ENCODE results near the gene METTL2A.
"Not testable (repeated sequence)": the region's sequence is repeated elsewhere in the genome, so short reads cannot be mapped to it uniquely, and the experiment has no call there.

METTL2A gene, protein sequence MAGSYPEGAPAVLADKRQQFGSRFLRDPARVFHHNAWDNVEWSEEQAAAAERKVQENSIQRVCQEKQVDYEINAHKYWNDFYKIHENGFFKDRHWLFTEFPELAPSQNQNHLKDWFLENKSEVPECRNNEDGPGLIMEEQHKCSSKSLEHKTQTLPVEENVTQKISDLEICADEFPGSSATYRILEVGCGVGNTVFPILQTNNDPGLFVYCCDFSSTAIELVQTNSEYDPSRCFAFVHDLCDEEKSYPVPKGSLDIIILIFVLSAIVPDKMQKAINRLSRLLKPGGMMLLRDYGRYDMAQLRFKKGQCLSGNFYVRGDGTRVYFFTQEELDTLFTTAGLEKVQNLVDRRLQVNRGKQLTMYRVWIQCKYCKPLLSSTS

DNA sequence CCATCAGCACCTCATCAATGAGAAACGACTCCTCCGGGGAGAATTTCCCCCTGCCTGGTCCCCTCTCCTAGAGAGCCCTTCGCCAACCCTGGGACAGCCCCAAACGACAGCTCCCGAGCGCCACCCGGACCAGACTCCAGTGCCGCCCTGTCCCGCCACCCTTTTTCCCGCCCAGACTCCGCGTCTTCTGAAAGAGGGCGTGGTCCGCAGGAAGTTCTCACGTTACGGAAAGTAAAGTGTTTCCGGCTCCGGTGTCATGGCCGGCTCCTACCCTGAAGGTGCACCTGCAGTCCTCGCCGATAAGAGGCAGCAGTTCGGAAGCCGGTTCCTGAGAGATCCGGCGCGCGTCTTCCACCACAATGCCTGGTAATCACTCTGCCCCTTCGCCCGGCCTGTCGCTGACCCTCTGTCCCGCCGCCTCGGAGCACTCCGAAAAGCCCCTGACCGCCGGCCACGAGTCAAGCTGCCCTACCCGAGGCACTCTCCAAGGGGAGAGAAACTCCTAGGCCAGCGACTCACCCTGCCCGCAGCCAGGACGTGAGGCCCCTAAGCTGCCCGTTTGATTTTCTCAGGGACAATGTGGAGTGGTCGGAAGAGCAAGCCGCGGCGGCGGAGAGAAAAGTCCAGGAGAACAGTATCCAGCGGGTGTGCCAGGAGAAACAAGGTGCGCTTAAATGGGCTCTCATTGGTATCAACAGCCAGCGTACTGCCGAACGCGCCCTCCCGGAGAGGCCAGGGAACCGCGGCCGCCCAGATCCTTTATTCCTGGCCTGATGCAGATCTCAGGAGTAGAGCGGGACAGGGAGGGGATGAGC lies at the start of gene METTL2A:
Gene METTL2A (plus strand): TSS at position 251 of the 815 bp plus-strand sequence. CDS start 6 bp downstream, at position 257.
- DNase-seq, result peak; percentile 85 to 86

DNA sequence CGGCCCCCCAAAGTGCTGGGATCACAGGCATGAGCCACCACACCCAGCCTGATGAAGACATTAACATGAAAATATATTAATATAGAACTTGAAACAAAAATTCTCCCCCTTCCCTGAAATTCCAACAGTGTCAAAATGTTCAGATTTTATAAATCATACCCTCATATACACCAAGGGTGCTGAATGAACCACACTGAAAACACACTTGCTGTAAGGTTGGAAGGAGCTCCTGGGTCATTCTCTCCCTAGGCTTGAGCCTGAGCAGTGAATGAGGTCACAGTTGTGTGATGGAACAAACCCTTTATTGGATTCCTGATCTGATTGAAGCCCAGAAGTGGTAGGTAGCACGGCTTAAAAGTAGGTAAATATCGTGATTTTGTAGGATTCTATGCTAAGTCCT lies 43.4 kb upstream of the METTL2A start, which contains the start of gene EFCAB3:
Gene EFCAB3 (plus strand): TSS at position 301 of the 400 bp plus-strand sequence. CDS start 2,427 bp downstream, outside the sequence.
- no peak for DNase-seq

DNA sequence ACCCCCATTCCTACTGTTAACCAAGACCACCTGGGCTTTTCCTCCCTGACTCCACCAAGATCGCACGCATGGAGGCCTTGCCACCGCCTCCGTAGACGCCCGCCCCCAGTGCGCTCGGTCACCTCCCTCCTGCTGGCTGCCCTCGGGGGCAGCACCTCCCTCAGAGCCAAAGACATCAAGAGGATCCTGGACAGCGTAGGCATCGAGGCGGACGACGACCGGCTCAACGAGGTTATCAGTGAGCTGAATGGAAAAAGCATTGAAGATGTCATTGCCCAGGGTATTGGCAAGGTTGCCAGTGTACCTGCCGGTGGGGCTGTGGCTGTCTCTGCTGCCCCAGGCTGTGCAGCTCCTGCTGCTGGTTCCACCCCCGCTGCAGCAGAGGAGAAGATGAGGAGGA lies 42.1 kb upstream of the METTL2A start:
- no peak for DNase-seq

DNA sequence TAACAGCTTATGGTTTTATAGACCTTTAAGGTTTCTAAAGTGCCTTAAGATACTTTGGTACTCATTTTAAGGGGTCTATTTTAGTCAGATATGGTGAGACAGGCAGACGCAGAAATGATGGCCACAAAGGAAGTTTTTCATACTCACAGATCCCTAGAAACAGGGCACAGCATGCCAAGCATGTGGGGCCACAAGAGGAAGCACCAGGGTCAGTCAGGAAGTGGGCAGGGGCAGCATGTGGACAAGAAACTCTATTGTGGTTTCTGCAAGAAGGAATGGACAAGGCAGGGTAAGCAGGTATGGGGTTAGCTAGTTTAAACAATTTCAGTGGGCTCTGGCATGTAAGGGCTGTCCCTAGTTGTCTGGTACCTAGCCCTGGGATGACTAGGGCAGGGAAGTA lies 34.8 kb upstream of the METTL2A start:
- no peak for DNase-seq

DNA sequence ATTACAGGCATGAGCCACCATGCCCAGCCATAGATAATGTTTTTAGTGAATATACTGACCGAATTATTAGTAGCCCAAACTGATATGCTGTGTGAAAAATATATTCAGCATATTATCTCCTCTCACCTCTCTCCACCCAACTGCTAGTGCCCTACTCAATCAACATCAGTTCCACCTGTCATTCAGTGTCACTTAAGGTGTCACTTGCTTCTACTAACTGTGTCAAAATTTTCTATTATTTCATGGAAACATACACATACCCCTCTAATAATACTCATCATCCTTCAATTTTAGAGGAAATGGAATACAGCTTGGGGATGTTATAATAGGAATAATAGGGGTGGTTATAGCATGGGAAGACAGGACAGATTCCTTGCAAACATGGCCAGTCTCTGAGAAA lies 30.8 kb upstream of the METTL2A start:
- no peak for DNase-seq

DNA sequence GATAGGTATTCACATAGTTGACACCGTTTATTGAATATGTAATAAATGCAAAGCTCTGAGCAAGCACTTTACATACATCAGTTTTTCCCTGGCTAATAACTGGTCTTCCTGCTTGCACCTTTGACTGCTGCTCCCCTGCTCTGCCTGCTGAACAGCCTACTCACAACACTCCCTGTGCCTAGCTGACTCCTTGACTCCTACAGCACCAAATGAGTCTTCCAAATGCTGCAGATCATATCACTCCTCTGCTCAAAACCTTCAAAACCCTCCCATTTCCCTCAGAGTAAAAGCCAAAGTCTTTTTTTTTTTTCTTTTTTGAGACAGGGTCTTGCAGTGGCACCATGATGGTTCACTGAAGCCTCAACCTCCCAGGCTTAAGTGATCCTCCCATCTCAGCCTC lies 24.8 kb upstream of the METTL2A start:
- no peak for DNase-seq

DNA sequence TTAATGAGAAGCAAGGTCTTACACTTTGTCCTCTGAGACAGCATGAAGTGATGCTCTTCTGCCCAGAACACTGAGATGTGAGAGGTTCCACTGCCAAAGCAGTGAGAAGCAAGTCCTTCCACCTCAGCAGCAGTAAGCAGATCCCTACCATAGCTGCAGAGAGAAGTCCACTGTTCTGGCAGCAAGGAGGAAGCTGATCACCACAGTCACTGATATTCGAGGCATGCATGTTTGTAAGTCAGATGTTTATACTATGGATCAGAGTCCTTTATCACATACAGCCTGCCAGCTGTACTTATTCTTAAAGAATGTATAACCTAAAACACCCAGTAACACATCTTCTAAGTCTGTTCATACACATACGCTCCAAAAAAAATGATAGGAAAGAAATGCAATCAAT lies 18.2 kb upstream of the METTL2A start:
- no peak for DNase-seq

DNA sequence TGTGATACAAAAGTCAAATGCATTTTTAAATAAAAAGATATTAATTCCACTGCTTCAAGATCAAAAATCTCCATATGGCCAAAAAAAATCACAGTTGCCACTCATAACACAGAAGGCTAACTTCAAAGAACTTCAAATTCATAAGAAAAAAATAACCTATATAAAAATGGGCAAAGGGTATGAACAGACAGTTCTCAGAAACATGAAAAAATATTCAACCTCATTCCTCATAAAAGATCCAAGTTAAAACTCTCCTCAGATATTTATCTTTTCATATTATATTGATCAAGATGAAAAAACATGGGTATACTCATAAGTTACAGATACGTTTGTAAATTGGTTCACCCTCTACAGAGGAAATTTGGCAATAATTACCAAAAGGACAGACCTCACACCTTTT lies 10.6 kb upstream of the METTL2A start:
- DNase-seq, result not testable (repeated sequence)

DNA sequence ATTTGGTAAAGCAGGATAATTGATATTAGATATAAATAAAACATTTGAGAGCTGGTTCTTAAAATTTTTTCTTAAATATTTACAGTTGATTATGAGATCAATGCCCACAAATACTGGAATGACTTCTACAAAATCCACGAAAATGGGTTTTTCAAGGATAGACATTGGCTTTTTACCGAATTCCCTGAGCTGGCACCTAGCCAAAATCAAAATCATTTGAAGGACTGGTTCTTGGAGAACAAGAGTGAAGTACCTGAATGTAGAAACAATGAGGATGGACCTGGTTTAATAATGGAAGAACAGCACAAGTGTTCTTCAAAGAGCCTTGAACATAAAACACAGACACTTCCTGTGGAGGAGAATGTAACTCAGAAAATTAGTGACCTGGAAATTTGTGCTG lies 2.5 kb downstream of the METTL2A start:
- DNase-seq, result not testable (repeated sequence)

DNA sequence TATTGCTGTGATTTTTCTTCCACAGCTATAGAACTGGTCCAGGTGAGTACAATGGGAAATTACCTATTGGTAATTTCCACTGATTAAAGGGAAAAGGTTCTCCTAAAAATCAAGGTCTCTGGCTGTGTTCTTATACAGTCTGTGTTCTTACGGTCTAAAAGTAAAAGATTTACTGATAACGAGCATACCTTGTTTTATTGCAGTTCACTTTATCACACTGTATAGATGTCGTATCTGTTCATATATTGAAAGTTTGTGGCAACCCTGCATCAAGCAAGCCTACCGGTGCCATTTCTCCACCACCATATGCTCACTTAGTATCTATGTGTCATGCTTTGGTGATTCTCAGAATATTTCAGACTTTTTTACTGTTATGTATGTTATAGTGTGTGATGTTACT lies 11.6 kb downstream of the METTL2A start:
- not testable (repeated sequence) for DNase-seq

DNA sequence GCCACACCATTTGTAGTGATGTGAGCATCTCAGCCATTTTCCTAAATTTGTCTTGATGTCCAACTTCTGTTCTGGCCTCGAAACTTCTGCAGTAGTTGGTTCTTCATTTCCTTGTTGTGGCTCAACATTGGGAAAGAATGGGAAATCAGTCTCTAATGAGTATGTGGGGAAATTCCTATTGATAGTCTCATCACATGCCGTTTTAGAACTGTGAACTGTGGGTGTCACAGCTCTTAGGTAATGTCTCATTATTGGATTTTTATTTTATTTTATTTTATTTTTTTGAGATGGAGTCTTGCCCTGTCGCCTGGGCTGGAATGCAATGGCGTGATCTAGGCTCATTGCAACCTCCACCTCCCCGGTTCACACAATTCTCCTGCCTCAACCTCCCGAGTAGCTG lies 17.5 kb downstream of the METTL2A start:
- peak; percentile 33 to 70 for DNase-seq

DNA sequence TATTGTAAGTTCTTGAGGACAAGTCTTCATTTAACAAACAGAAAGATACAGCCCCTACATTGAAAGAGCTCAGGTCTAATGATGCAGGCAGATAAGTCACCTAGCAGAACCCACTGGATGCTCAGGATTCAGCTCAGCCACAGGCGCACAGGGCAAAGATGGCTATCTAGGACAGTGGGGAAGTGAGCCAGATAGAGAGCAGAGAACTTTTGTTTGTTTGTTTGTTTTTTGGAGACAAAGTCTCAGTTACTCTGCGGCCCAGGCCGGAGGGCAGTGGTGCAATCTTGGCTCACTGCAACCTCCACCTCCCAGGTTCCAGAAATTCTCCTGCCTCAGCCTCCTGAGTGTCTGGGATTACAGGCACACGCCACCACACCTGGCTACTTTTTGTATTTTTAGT lies 20.4 kb downstream of the METTL2A start:
- DNase-seq, result no peak

DNA sequence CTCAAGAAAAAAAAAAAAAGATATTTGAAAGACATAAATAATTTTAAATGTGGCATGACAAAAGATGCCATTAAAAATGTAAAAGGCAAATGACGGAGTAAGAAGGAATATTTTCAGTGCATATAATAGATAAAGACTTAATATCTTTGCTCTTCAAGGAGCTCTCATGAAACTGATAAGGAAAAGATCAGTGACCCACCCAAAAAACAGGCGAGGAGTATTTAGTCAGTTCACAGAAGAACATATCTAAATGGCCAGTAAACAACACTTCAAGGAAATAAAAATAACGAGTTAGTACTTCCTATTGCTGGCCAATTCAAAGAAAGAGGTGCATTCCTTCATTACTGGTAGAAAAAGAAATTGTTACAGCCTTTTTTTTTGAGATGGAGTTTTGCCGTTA lies 22.1 kb downstream of the METTL2A start:
- not testable (repeated sequence) for DNase-seq

DNA sequence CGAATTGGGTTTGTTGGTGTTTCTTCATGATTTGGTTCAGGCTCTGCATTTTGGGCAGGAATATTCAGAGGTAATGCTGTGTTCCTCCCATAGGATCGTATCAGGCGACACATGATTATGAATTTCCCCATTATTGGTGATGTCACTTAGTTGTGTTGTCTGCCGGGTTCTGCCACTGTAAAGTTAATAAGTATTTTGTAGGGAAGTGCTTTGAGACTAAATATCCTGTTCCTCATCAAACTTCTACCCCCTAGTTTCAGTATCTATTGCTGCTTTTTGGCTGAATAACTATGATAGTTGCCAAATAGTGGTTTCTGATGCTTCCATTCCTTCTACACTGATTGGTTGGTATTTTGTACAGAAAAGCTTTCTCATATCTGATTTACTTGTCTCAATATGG lies 28.5 kb downstream of the METTL2A start:
- peak; percentile 62 to 78 for DNase-seq

DNA sequence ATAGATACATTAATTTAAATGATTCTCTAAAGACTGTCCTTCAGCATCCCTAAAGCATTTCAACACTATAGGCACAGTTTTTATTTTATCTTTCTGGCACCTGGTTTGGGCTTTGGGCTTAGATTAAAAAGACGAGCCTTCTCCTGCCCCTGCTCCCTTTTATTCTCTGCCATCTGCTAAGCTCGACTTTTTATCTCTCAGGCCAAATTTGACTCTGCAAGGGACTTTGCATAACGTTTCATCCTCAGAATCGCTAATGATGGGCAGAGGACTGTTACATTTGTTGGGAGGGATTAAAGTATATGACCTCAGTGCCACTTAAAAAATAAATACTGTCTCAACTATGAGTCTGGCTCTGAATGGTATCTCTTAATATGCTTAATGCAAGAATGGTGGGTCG lies 29.3 kb downstream of the METTL2A start:
- not testable (repeated sequence) for DNase-seq

DNA sequence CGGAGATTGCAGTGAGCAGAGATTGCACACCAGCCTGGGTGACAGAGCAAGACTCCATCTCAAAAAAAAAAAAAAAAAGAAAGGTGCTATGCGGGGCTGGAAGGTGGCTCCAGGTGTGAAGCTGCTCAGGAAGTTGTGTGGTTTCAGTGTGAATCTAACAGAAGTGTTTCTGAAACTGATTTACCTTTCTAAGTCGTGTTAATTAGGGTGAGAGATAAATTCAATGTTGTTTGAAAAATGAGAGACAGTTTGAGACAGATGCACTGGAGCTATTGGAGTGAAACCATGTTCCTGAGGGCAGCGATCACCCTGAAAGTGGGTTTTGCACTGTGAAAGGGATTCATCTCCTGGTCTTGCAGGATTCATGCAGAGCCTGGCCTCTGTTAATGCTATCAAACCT lies 30.0 kb downstream of the METTL2A start:
- DNase-seq, result not testable (repeated sequence)

DNA sequence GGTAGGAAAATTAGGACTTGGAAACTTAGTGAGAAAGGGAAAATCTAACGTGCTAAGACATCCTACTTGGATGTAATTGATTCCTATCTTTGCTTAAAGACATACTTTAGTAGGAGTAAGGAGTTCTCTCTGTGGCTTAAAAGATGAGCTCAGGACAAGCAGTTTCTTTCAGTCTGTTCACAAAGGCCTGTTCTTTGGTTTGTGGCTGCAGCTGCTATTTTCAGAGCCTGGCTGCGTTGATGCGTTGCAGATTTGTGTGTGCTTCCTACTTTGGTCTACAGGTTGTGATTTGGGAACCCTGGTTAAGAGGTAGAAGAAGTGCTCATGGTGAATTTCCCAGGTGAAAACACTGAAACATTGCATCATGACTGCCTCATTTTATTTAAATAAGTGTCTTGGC lies 30.4 kb downstream of the METTL2A start:
- not testable (repeated sequence) for DNase-seq

DNA sequence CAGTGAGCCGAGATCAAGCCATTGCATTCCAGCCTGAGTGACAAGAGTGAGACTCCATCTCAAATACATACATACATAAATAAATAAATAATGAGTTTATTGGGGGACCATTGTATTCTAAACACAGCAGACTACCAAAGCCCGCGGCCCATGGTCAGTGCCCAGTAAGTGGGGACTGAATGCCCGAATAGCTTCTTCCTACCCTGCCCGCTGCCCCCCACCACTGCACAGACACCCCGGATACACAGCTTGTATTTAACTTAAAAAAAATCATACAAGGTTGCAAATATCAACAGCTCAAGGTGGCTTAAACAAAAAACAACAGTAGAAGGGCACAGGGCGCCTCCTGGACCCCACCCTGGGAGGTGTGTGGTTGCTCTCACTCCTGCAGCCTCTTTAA lies 32.3 kb downstream of the METTL2A start:
- no peak for DNase-seq

DNA sequence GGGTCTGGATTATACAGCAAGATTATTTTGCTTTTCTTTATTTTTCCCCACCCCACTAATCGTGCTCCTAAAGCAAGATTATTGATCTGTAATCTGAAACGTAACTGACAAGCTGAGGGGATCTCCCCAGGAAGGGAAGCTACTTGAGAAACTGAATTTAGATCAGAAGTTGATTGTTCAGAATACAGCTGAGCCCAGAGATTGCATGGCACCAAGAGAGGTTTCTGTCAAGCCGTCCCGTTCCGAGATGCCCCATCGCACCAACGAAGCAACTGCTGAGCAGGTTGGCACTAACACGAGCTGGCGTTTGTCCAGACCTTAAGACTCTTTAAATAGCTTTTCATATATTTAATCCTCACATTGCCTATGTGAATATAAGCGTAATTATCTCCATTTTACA lies 34.8 kb downstream of the METTL2A start:
- DNase-seq, result not testable (repeated sequence)

DNA sequence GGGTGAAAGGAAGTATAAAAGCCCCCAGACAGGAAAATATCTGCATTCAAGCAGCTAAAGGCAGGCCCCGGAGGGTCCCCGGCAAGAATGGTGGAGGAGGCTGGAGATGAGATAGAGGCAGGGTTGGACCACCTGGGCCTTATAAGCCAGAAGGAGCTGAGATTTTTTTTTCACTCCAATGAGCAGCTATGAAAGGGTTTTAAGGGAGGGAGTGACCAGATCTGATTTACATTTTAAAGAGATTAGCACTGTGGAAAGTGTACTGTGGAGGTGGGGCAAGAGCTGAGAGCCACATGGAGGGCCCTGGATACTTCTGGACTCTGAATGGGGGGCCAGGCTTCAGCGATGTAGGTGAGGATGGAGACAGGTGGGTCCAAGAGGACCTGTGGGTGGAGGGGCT lies 40.7 kb downstream of the METTL2A start:
- not testable (repeated sequence) for DNase-seq

DNA sequence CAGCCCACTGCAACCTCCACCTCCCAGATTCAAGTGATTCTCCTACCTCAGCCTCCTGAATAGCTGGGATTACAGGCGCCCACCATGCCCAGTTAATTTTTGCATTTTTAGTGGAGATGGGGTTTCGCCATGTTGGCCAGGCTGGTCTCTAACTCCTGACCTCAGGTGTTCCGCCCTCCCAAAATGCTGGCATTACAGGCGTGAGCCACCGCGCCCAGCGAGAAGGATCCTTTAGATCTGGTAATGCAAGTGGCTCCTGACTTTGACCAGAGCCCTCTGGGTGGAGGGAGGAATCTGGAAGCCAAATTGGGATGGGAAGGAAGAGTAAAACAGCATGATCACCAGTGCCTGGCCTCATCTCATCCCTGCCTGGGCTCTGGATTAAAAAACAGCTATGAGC lies 41.6 kb downstream of the METTL2A start:
- not testable (repeated sequence) for DNase-seq

DNA sequence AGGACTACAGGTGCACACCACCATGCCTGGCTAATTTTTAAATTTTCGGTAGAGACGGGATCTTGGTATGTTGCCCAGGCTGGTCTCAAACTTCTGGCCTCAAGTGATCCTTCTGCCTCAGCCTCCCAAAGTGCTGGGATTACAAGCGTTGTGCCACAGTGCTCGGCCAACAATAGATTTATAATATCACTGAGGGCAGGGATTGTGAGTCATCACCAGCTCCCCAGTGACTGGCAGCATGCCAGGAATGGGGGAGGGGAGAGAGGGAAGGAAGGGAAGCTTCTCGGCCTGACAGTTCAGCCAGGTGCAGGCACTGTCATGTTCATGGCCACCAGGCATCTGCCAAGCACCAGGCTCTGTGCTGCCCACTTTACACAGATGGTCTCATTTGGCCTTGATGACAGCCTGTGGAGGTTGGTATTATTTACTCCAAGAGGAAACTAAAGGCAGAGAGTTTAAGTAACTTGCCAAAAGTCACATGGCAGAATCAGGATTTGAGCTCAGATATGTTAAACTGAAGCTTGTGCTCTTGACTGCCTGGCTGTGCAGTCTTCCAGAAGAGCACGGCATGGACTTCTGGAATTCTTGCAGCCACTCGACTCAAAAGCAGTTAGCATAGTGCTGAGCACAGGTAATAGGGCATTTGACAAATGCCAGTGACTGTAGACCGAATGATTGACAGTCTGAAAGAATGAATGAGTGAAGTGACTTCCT lies 47.1 kb downstream of the METTL2A start:
- DNase-seq, result peak; percentile 37 to 69

DNA sequence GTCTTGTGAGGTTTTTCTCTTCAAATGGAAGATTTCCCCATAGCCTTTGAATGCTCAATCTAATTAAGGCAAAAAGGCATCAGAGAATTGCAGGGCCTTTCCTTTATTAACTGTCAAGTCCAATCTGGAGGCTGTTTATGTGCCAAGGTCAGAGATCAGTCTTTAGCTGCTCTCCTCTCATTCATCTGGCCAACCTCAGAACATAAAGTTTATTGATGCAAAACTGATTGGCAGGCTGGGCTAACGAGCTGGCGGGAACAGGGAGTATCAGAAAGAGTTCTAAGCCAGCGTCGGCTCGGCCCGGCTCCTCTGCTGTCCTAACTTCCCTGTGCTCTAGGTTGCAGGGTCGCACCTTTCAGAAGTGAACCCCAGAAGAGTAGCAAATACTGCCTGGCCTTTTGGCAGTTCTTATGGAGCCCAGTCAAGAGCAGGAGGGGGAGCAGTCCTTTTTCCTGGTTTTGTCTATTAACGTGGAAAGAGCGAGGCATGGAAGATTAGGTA lies 47.7 kb downstream of the METTL2A start:
- not testable (repeated sequence) for DNase-seq

Data from inflammatory macrophage treated with lipopolysaccharide for 1 hour (primary cell).